ENCODE measurements around the gene TRMT44.
"Not testable (repeated sequence)": the region's sequence is repeated elsewhere in the genome, so short reads cannot be mapped to it uniquely, and the experiment has no call there.

TRMT44 gene

GRCh38 chr4:8513080-8513479, 72.5 kb downstream of the TRMT44 start:
- DNase-seq (ENCODE audit: low spot score): not testable (repeated sequence)

GRCh38 chr4:8513931-8514330, 73.4 kb downstream of the TRMT44 start:
- no peak for DNase-seq (ENCODE audit: low spot score)

DNA sequence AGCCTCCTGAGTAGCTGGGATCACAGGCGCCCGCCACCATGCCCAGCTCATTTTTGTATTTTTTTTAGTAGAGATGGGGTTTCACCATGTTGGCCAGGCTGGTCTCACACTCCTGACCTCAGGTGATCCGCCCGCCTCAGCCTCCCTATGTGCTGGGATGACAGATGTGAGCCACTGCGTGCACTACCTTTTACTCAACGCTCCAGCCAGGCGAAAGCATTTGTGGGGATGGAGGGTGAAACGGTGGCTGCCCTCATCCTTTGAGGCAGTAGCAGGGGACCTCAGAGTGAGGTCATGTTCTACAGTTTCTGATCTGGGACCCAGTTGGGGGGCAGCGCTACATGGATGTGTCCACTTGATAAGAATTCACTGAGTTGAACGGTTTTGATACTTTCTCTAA, 73.8 kb downstream of the TRMT44 start:
- no peak for DNase-seq (ENCODE audit: low spot score)

GRCh38 chr4:8515316-8516060, 74.9 kb downstream of the TRMT44 start:
- no peak for DNase-seq (ENCODE audit: low spot score)

DNA sequence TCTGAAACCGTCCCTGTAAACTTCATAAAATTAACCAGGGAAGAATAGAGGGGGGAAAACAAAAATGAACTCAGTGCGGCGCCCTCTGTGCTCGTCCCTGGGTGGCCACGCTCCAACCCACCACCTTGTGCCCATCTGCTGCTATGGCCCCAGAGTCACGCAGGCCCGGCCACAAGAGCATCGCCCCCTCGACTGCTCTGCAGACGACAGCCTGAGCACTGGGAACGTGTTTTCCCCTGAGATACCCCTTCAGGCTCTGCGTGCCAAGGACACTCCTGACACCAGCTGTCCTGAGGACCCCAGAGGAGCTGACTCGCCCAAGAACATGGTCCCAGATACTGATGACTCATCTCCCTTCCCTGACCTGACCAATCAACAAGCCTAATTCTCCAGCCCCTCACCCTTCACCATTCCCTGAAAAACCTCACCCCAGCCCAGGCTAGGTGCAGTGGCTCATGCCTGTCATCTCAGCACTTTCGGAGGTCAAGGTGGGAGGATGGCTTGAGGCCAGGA, 75.5 kb downstream of the TRMT44 start:
- DNase-seq (ENCODE audit: low spot score): no peak

GRCh38 chr4:8516996-8517550, 76.5 kb downstream of the TRMT44 start:
- no peak for DNase-seq (ENCODE audit: low spot score)

GRCh38 chr4:8517946-8518345, 77.4 kb downstream of the TRMT44 start:
- DNase-seq (ENCODE audit: low spot score): no peak

DNA sequence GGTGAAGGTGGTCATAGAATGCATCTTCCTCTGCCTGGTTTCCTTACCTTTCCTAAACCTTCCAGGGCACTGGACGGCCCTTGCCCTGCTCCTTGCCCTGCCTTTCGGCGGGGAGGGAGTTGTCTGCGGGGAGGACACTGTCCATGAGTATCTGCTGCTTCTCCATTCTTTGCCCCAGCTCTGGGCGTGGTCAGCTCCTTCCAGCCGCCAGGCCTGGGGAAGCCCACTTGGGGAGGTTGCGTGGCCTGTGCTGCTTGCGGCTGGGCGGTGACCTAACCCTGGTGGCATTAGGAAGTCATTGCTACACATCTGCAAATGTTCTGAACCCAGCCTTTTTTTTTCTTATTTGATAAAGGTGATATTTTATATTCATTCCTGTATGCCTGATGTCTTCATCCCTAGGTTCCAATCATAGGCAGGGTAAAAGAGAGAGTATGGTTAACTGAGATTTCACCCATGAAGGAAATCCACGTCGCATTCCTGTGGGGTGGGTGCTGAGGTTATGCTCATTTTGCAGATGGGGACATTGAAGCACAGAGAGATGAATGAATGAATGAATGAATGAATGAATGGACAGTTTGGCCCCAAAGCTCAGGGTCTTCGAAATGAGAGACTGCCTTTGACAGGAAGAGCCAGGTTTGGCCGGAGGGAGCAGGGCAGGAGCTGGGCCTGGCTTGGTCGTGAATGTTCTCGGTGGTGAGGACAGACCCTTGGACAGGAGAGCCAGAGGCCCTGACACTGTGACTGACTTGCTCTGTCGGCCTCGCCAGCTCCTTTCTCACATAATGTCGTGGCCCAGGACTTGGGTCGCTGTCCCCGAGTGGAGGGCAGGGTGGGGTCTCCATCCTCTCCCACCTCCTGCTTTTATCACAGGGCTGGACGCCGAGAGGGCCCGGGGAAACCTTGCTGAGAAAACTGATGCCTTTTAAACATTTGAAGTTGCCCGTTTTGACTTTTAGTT, 81.9 kb downstream of the TRMT44 start:
- DNase-seq (ENCODE audit: low spot score): no peak

- DNase-seq (ENCODE audit: low spot score): no peak
Observed at GRCh38 chr4:8523175-8523574, 82.6 kb downstream of the TRMT44 start.

DNA sequence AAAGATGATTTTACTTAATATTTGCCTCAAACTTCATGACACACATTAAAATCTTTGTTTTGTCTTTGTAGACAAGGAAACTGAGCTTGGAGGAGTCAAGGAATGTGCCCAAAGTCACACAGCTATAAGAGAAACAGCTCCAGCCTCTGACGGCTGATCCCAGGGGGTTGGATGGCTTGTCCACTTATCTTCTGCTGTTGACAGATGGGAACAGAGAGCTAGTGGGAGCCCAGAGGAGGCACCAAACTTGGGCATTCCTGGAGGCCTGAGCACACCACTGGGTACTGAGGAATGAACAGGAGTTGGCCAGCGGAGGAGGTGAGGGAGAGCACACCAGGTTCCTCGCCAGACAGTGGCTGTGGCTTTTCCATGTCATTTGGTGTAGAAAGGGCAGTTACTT, 83.2 kb downstream of the TRMT44 start:
- no peak for DNase-seq (ENCODE audit: low spot score)

DNA sequence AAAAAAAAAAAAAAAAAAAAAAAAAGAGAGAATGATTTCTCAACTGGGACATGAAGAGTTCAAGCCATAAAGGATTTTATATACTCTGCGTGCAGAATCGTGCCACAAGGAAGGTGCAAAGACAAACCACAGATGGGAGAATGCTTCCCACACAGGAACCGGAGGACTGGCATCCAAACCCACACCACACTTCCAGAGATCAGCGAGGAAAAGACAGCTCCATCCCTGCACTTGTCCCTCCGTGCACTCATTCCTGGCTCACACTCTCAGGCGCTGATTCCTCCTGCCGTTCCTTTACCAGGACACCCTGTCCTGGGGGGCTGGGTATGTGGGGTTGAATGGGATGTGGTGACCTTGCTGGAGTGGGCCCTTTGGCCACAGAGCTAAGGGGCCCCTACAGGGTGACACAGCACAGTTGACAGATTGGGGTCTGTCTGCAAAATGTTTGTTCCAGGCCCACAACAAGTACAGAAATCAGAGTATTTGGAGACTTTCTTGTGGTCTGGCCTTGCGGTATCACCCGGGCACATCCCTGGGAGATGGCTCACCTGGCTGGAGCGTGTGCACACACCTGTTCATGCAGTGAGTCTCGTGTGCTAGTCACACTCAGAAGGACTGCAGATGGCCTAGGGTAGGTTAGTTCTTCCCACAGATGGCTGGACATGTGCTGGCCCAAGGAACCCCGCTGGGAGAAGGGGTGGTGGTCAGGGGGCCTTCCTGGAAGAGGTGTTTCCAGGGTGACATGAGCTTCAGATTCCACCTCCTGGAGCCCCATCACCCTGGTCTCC, 84.2 kb downstream of the TRMT44 start:
- no peak for DNase-seq (ENCODE audit: low spot score)

- DNase-seq (ENCODE audit: low spot score): no peak
Observed at GRCh38 chr4:8525383-8526120, 85.0 kb downstream of the TRMT44 start.
